K562 (cell line): ENCODE measurements around the gene TDRD6. TPM values are rescaled to one million over a fixed set of nuclear protein-coding genes. Genes with fewer than 3 reads are reported as not detected.

Experiments
- ATAC-seq: fragments of 200-7000 bp; cut with Tn5 transposase; 3 replicates; pipeline ENCODE4 v1.9.1; 2020; ENCODE audit warnings: moderate library complexity
- BruUV-seq: library from RNA; stranded (reverse); fragments of 400-500 nt; replicated peaks from 2 replicates; lab custom pipeline; 2021; lab: Mats Ljungman, UMichigan
- CTCF ChIA-PET: fragments of 300-600 bp; formaldehyde crosslinking; extraction: SDS; loops from one replicate; lab custom pipeline; 2021; ENCODE audit warnings: low intra/inter-chr PET ratio; lab: Yijun Ruan, JAX
- POLR2A ChIA-PET: fragments of 300-600, 350-650 bp; sonication (Branson Sonifier 250); formaldehyde crosslinking; extraction: SDS; loops from one replicate; lab custom pipeline; 2021; ENCODE audit warnings: antibody characterized with exemption, inconsistent platforms; lab: Yijun Ruan, JAX
- DNase-seq, 4 experiments: peaks; one replicate each; pipeline versions ENCODE4 v3.0.0 to v3.0.0-alpha.2; 2011 to 2018; ENCODE audit warnings: low spot score in 3 of 4, mixed read lengths in 3 of 4; ENCODE audit errors: extremely low read depth in 1 of 4
- FAIRE-seq: peaks from 2 replicates; lab custom pipeline; 2011; peaks lifted over from hg19 to GRCh38; lab: Jason Lieb, UNC
- H2AFZ ChIP-seq: 2 replicates; pipeline ENCODE4 v1.6.0; 2011; ENCODE audit warnings: low read depth, low read length, control low read depth, inconsistent platforms
- H3K27ac ChIP-seq: fragments of 200-600 bp; 3 replicates; pipeline ENCODE4 v1.8.0; 2011; ENCODE audit warnings: low read depth, mild to moderate bottlenecking, control low read depth, inconsistent platforms, low read length, moderate library complexity, mixed read lengths; ENCODE audit errors: extremely low read depth
- H3K27me3 ChIP-seq, 2 experiments: fragments of 300-600 bp in 1 of 2; 2 replicates in 1 of 2; 3 replicates in 1 of 2; pipeline versions ENCODE4 v1.6.0 to v1.8.0; 2011; ENCODE audit warnings: inconsistent platforms in 2 of 2, low read length in 2 of 2, mild to moderate bottlenecking in 1 of 2, mixed read lengths in 1 of 2, moderate library complexity in 1 of 2; ENCODE audit not compliant: control insufficient read depth in 2 of 2, insufficient read depth in 2 of 2
- H3K36me3 ChIP-seq: fragments of 300-600 bp; 3 replicates; pipeline ENCODE4 v1.8.0; 2011; ENCODE audit warnings: mild to moderate bottlenecking, low read length, inconsistent platforms; ENCODE audit not compliant: control insufficient read depth, insufficient read depth
- H3K4me1 ChIP-seq, 2 experiments: fragments of 200-600 bp in 1 of 2; replicated peaks in 1 of 2; 2 replicates in 1 of 2; 3 replicates in 1 of 2; pipeline versions ENCODE4 v1.5.1 to v1.8.0; 2011; ENCODE audit warnings: inconsistent platforms in 2 of 2, low read length in 2 of 2, mild to moderate bottlenecking in 1 of 2, mixed read lengths in 1 of 2, moderate library complexity in 1 of 2; ENCODE audit not compliant: control insufficient read depth in 2 of 2, insufficient read depth in 2 of 2
- H3K4me2 ChIP-seq: 2 replicates; pipeline ENCODE4 v1.6.1; 2011; ENCODE audit warnings: low read length, control low read depth, inconsistent platforms, mixed read lengths; ENCODE audit not compliant: insufficient read depth
- H3K4me3 ChIP-seq: fragments of 200-600 bp; sonication (generic), shearing (Covaris generic); 2 replicates; pipeline ENCODE4 v1.5.1; 2016; ENCODE audit warnings: control low read depth, inconsistent platforms
- H3K79me2 ChIP-seq: fragments of 200-600 bp; 3 replicates; pipeline ENCODE4 v1.8.0; 2011; ENCODE audit warnings: low read length, inconsistent platforms; ENCODE audit not compliant: control insufficient read depth, insufficient read depth
- H3K9ac ChIP-seq, 2 experiments: 2 replicates each; pipeline versions ENCODE4 v1.6.0 to v1.6.1; 2011; ENCODE audit warnings: low read depth in 2 of 2, low read length in 2 of 2, control low read depth in 1 of 2, inconsistent platforms in 1 of 2, mild to moderate bottlenecking in 1 of 2, mixed read lengths in 1 of 2; ENCODE audit not compliant: insufficient read depth in 1 of 2
- H3K9me1 ChIP-seq: one replicate; pipeline ENCODE4 v1.6.0; 2011; ENCODE audit warnings: inconsistent platforms, mild to moderate bottlenecking, low read length, moderate library complexity; ENCODE audit not compliant: control insufficient read depth, insufficient read depth
- H3K9me3 ChIP-seq: replicated peaks from 2 replicates; pipeline ENCODE4 v1.5.1; 2011; ENCODE audit warnings: low read depth, low read length, inconsistent platforms; ENCODE audit not compliant: control insufficient read depth, insufficient read depth
- H4K20me1 ChIP-seq: replicated peaks from 2 replicates; pipeline ENCODE4 v1.6.1; 2011; ENCODE audit warnings: low read length, inconsistent platforms, mixed read lengths; ENCODE audit not compliant: control insufficient read depth, insufficient read depth
- ARID3B ChIP-seq: fragments of 250-450 bp; sonication (Bioruptor Pico); IDR thresholded peaks from 2 replicates; pipeline ENCODE4 v1.4.0; 2020; ENCODE audit warnings: borderline replicate concordance
- CBFA2T2 ChIP-seq: fragments of 450-650 bp; conservative IDR thresholded peaks from 2 replicates; pipeline ENCODE4 v1.6.1; 2017; ENCODE audit warnings: mild to moderate bottlenecking
- ESRRB ChIP-seq: fragments of 250-450 bp; sonication (Bioruptor Pico); IDR thresholded peaks from 2 replicates; pipeline ENCODE4 v1.5.0; 2020; ENCODE audit warnings: mild to moderate bottlenecking, moderate library complexity, borderline replicate concordance
- ETV1 ChIP-seq: fragments of 450-650 bp; conservative IDR thresholded peaks from 2 replicates; pipeline ENCODE4 v1.6.1; 2016; ENCODE audit warnings: missing genetic modification characterization, control low read depth, low read depth, missing compliant biosample characterization
- ILF3 ChIP-seq: fragments of 450-650 bp; IDR thresholded peaks from 2 replicates; pipeline ENCODE4 v1.6.1; 2018; ENCODE audit warnings: antibody characterized with exemption, mild to moderate bottlenecking, moderate library complexity, borderline replicate concordance
- KHSRP ChIP-seq: fragments of 450-650 bp; IDR thresholded peaks from 2 replicates; pipeline ENCODE4 v1.6.1; 2017
- KLF1 ChIP-seq: fragments of 450-650 bp; IDR thresholded peaks from 2 replicates; pipeline ENCODE4 v1.6.1; 2016; ENCODE audit warnings: missing genetic modification characterization, missing compliant biosample characterization
- MBD2 ChIP-seq: sonication (generic); IDR thresholded peaks from 2 replicates; pipeline ENCODE4 v1.6.1; 2016; ENCODE audit warnings: low read depth, borderline replicate concordance
- MCM3 ChIP-seq: fragments of 450-650 bp; IDR thresholded peaks from 2 replicates; pipeline ENCODE4 v1.6.1; 2016
- MCM7 ChIP-seq, 2 experiments: fragments of 450-650 bp; IDR thresholded peaks; 2 replicates each; pipeline ENCODE4 v1.6.1; 2016 to 2018
- PCBP2 ChIP-seq: fragments of 200-400 bp; formaldehyde crosslinking; IDR thresholded peaks from 2 replicates; pipeline ENCODE4 v1.6.1; 2018; ENCODE audit warnings: low read length, low read depth, mild to moderate bottlenecking, moderate library complexity; ENCODE audit not compliant: poor library complexity, severe bottlenecking
- POLR2AphosphoS2 ChIP-seq: IDR thresholded peaks from 2 replicates; pipeline ENCODE4 v1.6.1; 2012; ENCODE audit warnings: low read length, improper control_type of control experiment
- RHOXF2B ChIP-seq: fragments of 250-450 bp; sonication (Bioruptor Pico); conservative IDR thresholded peaks from 2 replicates; pipeline ENCODE4 v1.5.1; 2021
- TGIF2 ChIP-seq: sonication (generic); formaldehyde crosslinking; IDR thresholded peaks from 2 replicates; pipeline ENCODE4 v1.8.1; 2022; ENCODE audit warnings: mild to moderate bottlenecking, missing genetic modification reagents, moderate library complexity
- ZNF140 ChIP-seq: fragments of 250-450 bp; sonication (Bioruptor Pico); IDR thresholded peaks from 2 replicates; pipeline ENCODE4 v1.8.0; 2021; ENCODE audit warnings: moderate library complexity, mild to moderate bottlenecking, inconsistent platforms
- WGBS: fragments of 100-300 bp; shearing (Covaris generic); methylation state at CpG from one replicate; pipeline ENCODE4 v1.1.6; 2016; ENCODE audit warnings: low coverage, mixed read lengths; ENCODE audit not compliant: insufficient coverage; ENCODE audit errors: missing lambda C conversion rate; 5-methylcytosine and 5-hydroxymethylcytosine counted together
- in situ Hi-C: fragments of 300-500 bp; cut with MboI; formaldehyde crosslinking; loops from 4 replicates; pipeline ENCODE4 v1.15.0; 2018; ENCODE audit warnings: inconsistent platforms, mixed read lengths
- intact Hi-C: fragments of 100-400 bp; cut with micrococcal nuclease; formaldehyde crosslinking; loops from 2 replicates; pipeline ENCODE4 v1.14.2; 2022
- polyA plus RNA-seq, 8 experiments: library from polyadenylated mRNA; depleted of rRNA in 4 of 8; stranded (reverse) in 5 of 8; unstranded in 3 of 8; fragments of >200 nt; fragmentation: Nextera tagmentation in 2 of 8; fragmentation: Illumina TruSeq in 1 of 8; extraction: Ambion mirVana in 2 of 8; extraction: Trizol in 1 of 8; gene quantifications; 2 replicates each; pipeline versions ENCODE4 v1.2.1 to v1.2.3, GENCODE V29; 2011 to 2014; ENCODE audit warnings: inconsistent platforms in 1 of 8, missing spikeins in 1 of 8
- total RNA-seq, 7 experiments: library from RNA; depleted of rRNA in 6 of 7; stranded (reverse); fragments of >200 nt in 6 of 7; fragmentation: Illumina TruSeq in 2 of 7; extraction: Trizol in 2 of 7; gene quantifications; 2 replicates each; pipeline versions ENCODE4 v1.2.1 to v1.2.3, GENCODE V29; 2011 to 2021; ENCODE audit warnings: low replicate concordance in 1 of 7

Gene TDRD6
- total and polyA plus RNA-seq, 9 of the 15 experiments (the other 6 are each of a cell fraction or from before 2014, with no cell fraction given): under 0.01 to 0.53 (median 0.14) TPM; not detected in 1

- TF ChIP-seq ZNF140 (CRISPR knock-in tag) (no peak), ARID3B (CRISPR knock-in tag) (no peak), ILF3 (no peak), PCBP2 (no peak), MCM3 (no peak)
These were observed 20.3 kb upstream of the TDRD6 start (continued) for GRCh38 chr6:46667377-46667776.

GRCh38 chr6:46674410-46674809, 13.3 kb upstream of the TDRD6 start:
- no peak for TF ChIP-seq MCM7 (IDR thresholded peaks at IDR 0.05)
- no peak for TF ChIP-seq ETV1
- no peak for TF ChIP-seq MBD2
- no peak for TF ChIP-seq KLF1 (tag)
- no peak for TF ChIP-seq TGIF2
- TF ChIP-seq CBFA2T2: no peak
- no peak for TF ChIP-seq KHSRP
- no peak for TF ChIP-seq RHOXF2B (CRISPR knock-in tag)
- TF ChIP-seq ESRRB: no peak
- TF ChIP-seq POLR2AphosphoS2: no peak
- BruUV-seq: no TSS peak
- no peak overlapping the region for H3K9ac ChIP-seq
- no peaks in the 10 kb centered on the region for H3K27me3 ChIP-seq
- no peak overlapping the region for H3K4me3 ChIP-seq
- no peak for DNase-seq
- H3K27ac ChIP-seq: no peak overlapping the region
- ChIA-PET POLR2A (interaction anchor here (0.6 to 0.7 kb wide), 3 partner anchors 20 to 1812 kb away, joined by 3 to 4 read pairs (median 3); no protein-coding TSS in a partner anchor), CTCF (no interaction called here)
- no peaks in the 10 kb centered on the region for H3K9me3 ChIP-seq
- no peak for ATAC-seq
- WGBS: 0% methylated on average over 1 of the region's 1 CpG
- no peaks in the 10 kb centered on the region for H3K9me1 ChIP-seq
- no peaks in the 10 kb centered on the region for H3K4me1 ChIP-seq
- no peaks in the 10 kb centered on the region for H3K79me2 ChIP-seq
- in situ Hi-C loops: no loop called here
- FAIRE-seq: no peak
- no peaks in the 10 kb centered on the region for H3K36me3 ChIP-seq
- intact Hi-C loops: no loop called here
- H2AFZ ChIP-seq: no peak overlapping the region
- H4K20me1 ChIP-seq: no peaks in the 10 kb centered on the region
- no peak overlapping the region for H3K4me2 ChIP-seq
